Measurements from ENCODE around the gene MCM5.

DNA sequence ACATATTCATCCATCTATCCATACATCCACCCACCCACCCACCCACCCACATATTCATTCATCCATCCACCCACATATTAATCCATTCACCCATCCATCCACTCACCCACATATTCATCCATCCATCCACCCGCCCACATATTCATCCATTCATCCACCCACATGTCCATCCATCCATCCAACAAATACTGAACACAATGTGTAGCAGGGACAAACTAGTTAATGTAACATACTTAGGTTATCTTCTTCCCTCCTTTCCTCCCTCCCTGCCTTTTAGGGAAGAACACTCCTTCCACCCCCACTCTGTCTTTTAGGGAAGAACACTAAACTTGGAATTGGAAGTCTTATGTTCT is 39.4 kb downstream of the MCM5 start:
- TF ChIP-seq, protein P1, sequence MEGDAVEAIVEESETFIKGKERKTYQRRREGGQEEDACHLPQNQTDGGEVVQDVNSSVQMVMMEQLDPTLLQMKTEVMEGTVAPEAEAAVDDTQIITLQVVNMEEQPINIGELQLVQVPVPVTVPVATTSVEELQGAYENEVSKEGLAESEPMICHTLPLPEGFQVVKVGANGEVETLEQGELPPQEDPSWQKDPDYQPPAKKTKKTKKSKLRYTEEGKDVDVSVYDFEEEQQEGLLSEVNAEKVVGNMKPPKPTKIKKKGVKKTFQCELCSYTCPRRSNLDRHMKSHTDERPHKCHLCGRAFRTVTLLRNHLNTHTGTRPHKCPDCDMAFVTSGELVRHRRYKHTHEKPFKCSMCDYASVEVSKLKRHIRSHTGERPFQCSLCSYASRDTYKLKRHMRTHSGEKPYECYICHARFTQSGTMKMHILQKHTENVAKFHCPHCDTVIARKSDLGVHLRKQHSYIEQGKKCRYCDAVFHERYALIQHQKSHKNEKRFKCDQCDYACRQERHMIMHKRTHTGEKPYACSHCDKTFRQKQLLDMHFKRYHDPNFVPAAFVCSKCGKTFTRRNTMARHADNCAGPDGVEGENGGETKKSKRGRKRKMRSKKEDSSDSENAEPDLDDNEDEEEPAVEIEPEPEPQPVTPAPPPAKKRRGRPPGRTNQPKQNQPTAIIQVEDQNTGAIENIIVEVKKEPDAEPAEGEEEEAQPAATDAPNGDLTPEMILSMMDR (IDR thresholded peaks at IDR 0.05), result no peak
- TF ChIP-seq POLR2AphosphoS5 (IDR thresholded peaks at IDR 0.05) (no peak), POLR2A (IDR thresholded peaks at IDR 0.05) (no peak)

Data from transverse colon (tissue), 4 donors.